K562 (cell line): ENCODE data around the gene SEC14L3. TPM values are rescaled to one million over a fixed set of nuclear protein-coding genes. Genes with fewer than 3 reads are reported as not detected.

Experiments used
- ATAC-seq: fragments of 200-7000 bp; cut with Tn5 transposase; 3 replicates; pipeline ENCODE4 v1.9.1; 2020; ENCODE audit warnings: moderate library complexity
- BruUV-seq: library from RNA; stranded (reverse); fragments of 400-500 nt; replicated peaks from 2 replicates; lab custom pipeline; 2021; lab: Mats Ljungman, UMichigan
- CTCF ChIA-PET: fragments of 300-600 bp; formaldehyde crosslinking; extraction: SDS; loops from one replicate; lab custom pipeline; 2021; ENCODE audit warnings: low intra/inter-chr PET ratio; lab: Yijun Ruan, JAX
- POLR2A ChIA-PET: fragments of 300-600, 350-650 bp; sonication (Branson Sonifier 250); formaldehyde crosslinking; extraction: SDS; loops from one replicate; lab custom pipeline; 2021; ENCODE audit warnings: antibody characterized with exemption, inconsistent platforms; lab: Yijun Ruan, JAX
- DNase-seq, 4 experiments: peaks; one replicate each; pipeline versions ENCODE4 v3.0.0 to v3.0.0-alpha.2; 2011 to 2018; ENCODE audit warnings: low spot score in 3 of 4, mixed read lengths in 3 of 4; ENCODE audit errors: extremely low read depth in 1 of 4
- FAIRE-seq: peaks from 2 replicates; lab custom pipeline; 2011; peaks lifted over from hg19 to GRCh38; lab: Jason Lieb, UNC
- H2AFZ ChIP-seq: 2 replicates; pipeline ENCODE4 v1.6.0; 2011; ENCODE audit warnings: low read depth, low read length, control low read depth, inconsistent platforms
- H3K27ac ChIP-seq: fragments of 200-600 bp; 3 replicates; pipeline ENCODE4 v1.8.0; 2011; ENCODE audit warnings: low read depth, mild to moderate bottlenecking, control low read depth, inconsistent platforms, low read length, moderate library complexity, mixed read lengths; ENCODE audit errors: extremely low read depth
- H3K27me3 ChIP-seq, 2 experiments: fragments of 300-600 bp in 1 of 2; 2 replicates in 1 of 2; 3 replicates in 1 of 2; pipeline versions ENCODE4 v1.6.0 to v1.8.0; 2011; ENCODE audit warnings: inconsistent platforms in 2 of 2, low read length in 2 of 2, mild to moderate bottlenecking in 1 of 2, mixed read lengths in 1 of 2, moderate library complexity in 1 of 2; ENCODE audit not compliant: control insufficient read depth in 2 of 2, insufficient read depth in 2 of 2
- H3K36me3 ChIP-seq: fragments of 300-600 bp; 3 replicates; pipeline ENCODE4 v1.8.0; 2011; ENCODE audit warnings: mild to moderate bottlenecking, low read length, inconsistent platforms; ENCODE audit not compliant: control insufficient read depth, insufficient read depth
- H3K4me1 ChIP-seq, 2 experiments: fragments of 200-600 bp in 1 of 2; replicated peaks in 1 of 2; 2 replicates in 1 of 2; 3 replicates in 1 of 2; pipeline versions ENCODE4 v1.5.1 to v1.8.0; 2011; ENCODE audit warnings: inconsistent platforms in 2 of 2, low read length in 2 of 2, mild to moderate bottlenecking in 1 of 2, mixed read lengths in 1 of 2, moderate library complexity in 1 of 2; ENCODE audit not compliant: control insufficient read depth in 2 of 2, insufficient read depth in 2 of 2
- H3K4me2 ChIP-seq: 2 replicates; pipeline ENCODE4 v1.6.1; 2011; ENCODE audit warnings: low read length, control low read depth, inconsistent platforms, mixed read lengths; ENCODE audit not compliant: insufficient read depth
- H3K4me3 ChIP-seq: fragments of 200-600 bp; sonication (generic), shearing (Covaris generic); 2 replicates; pipeline ENCODE4 v1.5.1; 2016; ENCODE audit warnings: control low read depth, inconsistent platforms
- H3K79me2 ChIP-seq: fragments of 200-600 bp; 3 replicates; pipeline ENCODE4 v1.8.0; 2011; ENCODE audit warnings: low read length, inconsistent platforms; ENCODE audit not compliant: control insufficient read depth, insufficient read depth
- H3K9ac ChIP-seq, 2 experiments: 2 replicates each; pipeline versions ENCODE4 v1.6.0 to v1.6.1; 2011; ENCODE audit warnings: low read depth in 2 of 2, low read length in 2 of 2, control low read depth in 1 of 2, inconsistent platforms in 1 of 2, mild to moderate bottlenecking in 1 of 2, mixed read lengths in 1 of 2; ENCODE audit not compliant: insufficient read depth in 1 of 2
- H3K9me1 ChIP-seq: one replicate; pipeline ENCODE4 v1.6.0; 2011; ENCODE audit warnings: inconsistent platforms, mild to moderate bottlenecking, low read length, moderate library complexity; ENCODE audit not compliant: control insufficient read depth, insufficient read depth
- H3K9me3 ChIP-seq: replicated peaks from 2 replicates; pipeline ENCODE4 v1.5.1; 2011; ENCODE audit warnings: low read depth, low read length, inconsistent platforms; ENCODE audit not compliant: control insufficient read depth, insufficient read depth
- H4K20me1 ChIP-seq: replicated peaks from 2 replicates; pipeline ENCODE4 v1.6.1; 2011; ENCODE audit warnings: low read length, inconsistent platforms, mixed read lengths; ENCODE audit not compliant: control insufficient read depth, insufficient read depth
- ASH1L ChIP-seq: fragments of 450-650 bp; IDR thresholded peaks from 2 replicates; pipeline ENCODE4 v1.6.1; 2018; ENCODE audit warnings: borderline replicate concordance, mild to moderate bottlenecking, low read depth; ENCODE audit not compliant: partially characterized antibody
- ELK3 ChIP-seq: fragments of 450-650 bp; formaldehyde crosslinking; IDR thresholded peaks from 2 replicates; pipeline ENCODE4 v1.4.0; 2020; ENCODE audit warnings: mild to moderate bottlenecking
- HDAC3 ChIP-seq: fragments of 450-650 bp; IDR thresholded peaks from 2 replicates; pipeline ENCODE4 v1.6.1; 2018; ENCODE audit warnings: borderline replicate concordance, mild to moderate bottlenecking, moderate library complexity; ENCODE audit not compliant: partially characterized antibody
- HDGF ChIP-seq: fragments of 450-650 bp; IDR thresholded peaks from 2 replicates; pipeline ENCODE4 v1.6.1; 2016
- IFI16 ChIP-seq: fragments of 250-450 bp; sonication (Bioruptor Pico); IDR thresholded peaks from 2 replicates; pipeline ENCODE4 v2.1.2; 2022; ENCODE audit warnings: mild to moderate bottlenecking, inconsistent platforms
- IRF1 ChIP-seq: sonication (generic); formaldehyde crosslinking; IDR thresholded peaks from 2 replicates; pipeline ENCODE4 v1.8.0; 2022; ENCODE audit warnings: missing genetic modification reagents, mild to moderate bottlenecking, borderline replicate concordance
- MYNN ChIP-seq, 2 experiments: sonication (generic); formaldehyde crosslinking in 1 of 2; IDR thresholded peaks; 2 replicates each; pipeline versions ENCODE4 v1.5.0 to v1.6.1; 2016 to 2020; ENCODE audit warnings: antibody characterized with exemption in 1 of 2, missing genetic modification reagents in 1 of 2
- NUFIP1 ChIP-seq: fragments of 450-650 bp; IDR thresholded peaks from 2 replicates; pipeline ENCODE4 v1.6.1; 2018; ENCODE audit not compliant: partially characterized antibody
- PHB ChIP-seq: fragments of 250-450 bp; sonication (Bioruptor Pico); IDR thresholded peaks from 2 replicates; pipeline ENCODE4 v1.5.0; 2021
- SMARCA4 ChIP-seq: fragments of 450-650 bp; IDR thresholded peaks from 2 replicates; pipeline ENCODE4 v1.6.1; 2016
- TCF15 ChIP-seq: fragments of 250-450 bp; sonication (Bioruptor Pico); IDR thresholded peaks from 2 replicates; pipeline ENCODE4 v1.8.0; 2022; ENCODE audit warnings: moderate library complexity, mild to moderate bottlenecking, inconsistent platforms
- YBX1 ChIP-seq: fragments of 450-650 bp; IDR thresholded peaks from 2 replicates; pipeline ENCODE4 v1.7.1; 2016; ENCODE audit warnings: mild to moderate bottlenecking
- ZBTB26 ChIP-seq: fragments of 450-650 bp; formaldehyde crosslinking; IDR thresholded peaks from 2 replicates; pipeline ENCODE4 v1.4.0; 2022; ENCODE audit warnings: missing genetic modification characterization
- ZFP36 ChIP-seq: fragments of 150-350 bp; IDR thresholded peaks from 2 replicates; pipeline ENCODE4 v1.6.1; 2018; ENCODE audit warnings: low read length, low read depth; ENCODE audit not compliant: partially characterized antibody
- ZNF263 ChIP-seq: sonication (generic); formaldehyde crosslinking; IDR thresholded peaks from 2 replicates; pipeline ENCODE4 v1.8.0; 2022; ENCODE audit warnings: mild to moderate bottlenecking, missing genetic modification reagents, borderline replicate concordance
- ZNF347 ChIP-seq: fragments of 450-650 bp; formaldehyde crosslinking; IDR thresholded peaks from 2 replicates; pipeline ENCODE4 v1.4.0; 2020; ENCODE audit warnings: low read depth, mild to moderate bottlenecking, moderate library complexity
- ZNF507 ChIP-seq: conservative IDR thresholded peaks from 2 replicates; pipeline ENCODE4 v1.6.1; 2017; ENCODE audit warnings: missing genetic modification characterization, missing compliant biosample characterization
- ZNF551 ChIP-seq: fragments of 250-450 bp; sonication (Bioruptor Pico); IDR thresholded peaks from 2 replicates; pipeline ENCODE4 v1.5.0; 2021; ENCODE audit warnings: mild to moderate bottlenecking, moderate library complexity
- ZNF589 ChIP-seq: fragments of 200-800 bp; sonication (Bioruptor generic); IDR thresholded peaks from 2 replicates; pipeline ENCODE4 v1.6.1; 2016; ENCODE audit warnings: low read depth, missing genetic modification characterization, missing compliant biosample characterization
- WGBS: fragments of 100-300 bp; shearing (Covaris generic); methylation state at CpG from one replicate; pipeline ENCODE4 v1.1.6; 2016; ENCODE audit warnings: low coverage, mixed read lengths; ENCODE audit not compliant: insufficient coverage; ENCODE audit errors: missing lambda C conversion rate; 5-methylcytosine and 5-hydroxymethylcytosine counted together
- in situ Hi-C: fragments of 300-500 bp; cut with MboI; formaldehyde crosslinking; loops from 4 replicates; pipeline ENCODE4 v1.15.0; 2018; ENCODE audit warnings: inconsistent platforms, mixed read lengths
- intact Hi-C: fragments of 100-400 bp; cut with micrococcal nuclease; formaldehyde crosslinking; loops from 2 replicates; pipeline ENCODE4 v1.14.2; 2022
- polyA plus RNA-seq, 8 experiments: library from polyadenylated mRNA; depleted of rRNA in 4 of 8; stranded (reverse) in 5 of 8; unstranded in 3 of 8; fragments of >200 nt; fragmentation: Nextera tagmentation in 2 of 8; fragmentation: Illumina TruSeq in 1 of 8; extraction: Ambion mirVana in 2 of 8; extraction: Trizol in 1 of 8; gene quantifications; 2 replicates each; pipeline versions ENCODE4 v1.2.1 to v1.2.3, GENCODE V29; 2011 to 2014; ENCODE audit warnings: inconsistent platforms in 1 of 8, missing spikeins in 1 of 8
- total RNA-seq, 7 experiments: library from RNA; depleted of rRNA in 6 of 7; stranded (reverse); fragments of >200 nt in 6 of 7; fragmentation: Illumina TruSeq in 2 of 7; extraction: Trizol in 2 of 7; gene quantifications; 2 replicates each; pipeline versions ENCODE4 v1.2.1 to v1.2.3, GENCODE V29; 2011 to 2021; ENCODE audit warnings: low replicate concordance in 1 of 7

The SEC14L3 gene
- total and polyA plus RNA-seq, 9 of the 15 experiments (the other 6 are each of a cell fraction or from before 2014, with no cell fraction given) = not detected

GRCh38 chr22:30425616-30426387 is 46.0 kb downstream of the SEC14L3 start, which contains the start of gene MTFP1:
Gene MTFP1, plus strand, starts transcription at chr22:30425768. Its CDS starts 112 bp downstream, at chr22:30425880.
- H3K4me2 ChIP-seq = peak within 1 kb of the TSS; percentile 94
- H3K4me1 ChIP-seq = peaks cover 37 to 47% of the 10 kb centered on the region in 2 experiments
- H3K9me1 ChIP-seq = no peaks in the 10 kb centered on the region
- in situ Hi-C loops (loop anchor here (5.0 kb wide), 1 partner anchor 34 kb away; no protein-coding TSS in a partner anchor), intact Hi-C loops (loop anchor here (1.0 kb wide), 1 partner anchor 35 kb away; no protein-coding TSS in a partner anchor)
- DNase-seq (peak; percentile 62 to 74 (median 66)), FAIRE-seq (peak; percentile 61), ATAC-seq (peak; percentile 33)
- no TSS peak for BruUV-seq
- no peaks in the 10 kb centered on the region for H4K20me1 ChIP-seq
- H3K9ac ChIP-seq = peak within 1 kb of the TSS; percentile 88 to 91
- no peaks in the 10 kb centered on the region; the same call in 1 of the 2 replicates for H3K9me3 ChIP-seq
- peak within 1 kb of the TSS; percentile 91 for H2AFZ ChIP-seq
- peak within 1 kb of the TSS; percentile 83 for H3K27ac ChIP-seq
- peak within 1 kb of the TSS; percentile 59 for H3K4me3 ChIP-seq
- H3K36me3 ChIP-seq = peaks cover 25% of the 10 kb centered on the region; the same call in 2 of the 3 replicates
- WGBS = under 1% methylated on average over 33 of the region's 61 CpGs
- peaks cover 56% of the 10 kb centered on the region for H3K79me2 ChIP-seq
- H3K27me3 ChIP-seq = no peaks in the 10 kb centered on the region
- ChIA-PET CTCF (interaction anchor here (0.7 to 0.9 kb wide), 2 partner anchors 35 to 1539 kb away, joined by 3 to 4 read pairs; no protein-coding TSS in a partner anchor), POLR2A (interaction anchor here (0.6 to 1.0 kb wide), 2 partner anchors 14 to 241 kb away, joined by 3 read pairs; no protein-coding TSS in a partner anchor)
- TF ChIP-seq TCF15 (CRISPR knock-in tag) (no peak), ELK3 (CRISPR knock-in tag) (no peak), PHB (no peak), HDGF (no peak), HDAC3 (no peak), ZNF263 (CRISPR knock-in tag) (no peak), YBX1 (no peak), ZNF347 (no peak), ASH1L (no peak), SMARCA4 (no peak), IRF1 (CRISPR knock-in tag) (no peak), ZNF551 (CRISPR knock-in tag) (no peak), ZFP36 (peak; percentile 38), ZNF589 (CRISPR knock-in tag) (no peak), IFI16 (no peak), ZBTB26 (CRISPR knock-in tag) (no peak), NUFIP1 (no peak), ZNF507 (tag) (no peak), MYNN (IDR thresholded peaks at IDR 0.05) (no peak), MYNN (CRISPR knock-in tag; IDR thresholded peaks at IDR 0.05) (no peak)
